Activated gamma-delta T cell treated with anti-CD3 and anti-CD28 coated beads, Interleukin-2, amount 50 U/mL, for 16 hours (primary cell): ENCODE data around the gene TRIM41.
"Not testable (repeated sequence)": the region's sequence is repeated elsewhere in the genome, so short reads cannot be mapped to it uniquely, and the experiment has no call there.

ENCODE experiments used
- DNase-seq: peaks from one replicate; pipeline ENCODE4 v3.0.0-alpha.2; 2020; ENCODE audit warnings: low read depth

The TRIM41 gene

DNA sequence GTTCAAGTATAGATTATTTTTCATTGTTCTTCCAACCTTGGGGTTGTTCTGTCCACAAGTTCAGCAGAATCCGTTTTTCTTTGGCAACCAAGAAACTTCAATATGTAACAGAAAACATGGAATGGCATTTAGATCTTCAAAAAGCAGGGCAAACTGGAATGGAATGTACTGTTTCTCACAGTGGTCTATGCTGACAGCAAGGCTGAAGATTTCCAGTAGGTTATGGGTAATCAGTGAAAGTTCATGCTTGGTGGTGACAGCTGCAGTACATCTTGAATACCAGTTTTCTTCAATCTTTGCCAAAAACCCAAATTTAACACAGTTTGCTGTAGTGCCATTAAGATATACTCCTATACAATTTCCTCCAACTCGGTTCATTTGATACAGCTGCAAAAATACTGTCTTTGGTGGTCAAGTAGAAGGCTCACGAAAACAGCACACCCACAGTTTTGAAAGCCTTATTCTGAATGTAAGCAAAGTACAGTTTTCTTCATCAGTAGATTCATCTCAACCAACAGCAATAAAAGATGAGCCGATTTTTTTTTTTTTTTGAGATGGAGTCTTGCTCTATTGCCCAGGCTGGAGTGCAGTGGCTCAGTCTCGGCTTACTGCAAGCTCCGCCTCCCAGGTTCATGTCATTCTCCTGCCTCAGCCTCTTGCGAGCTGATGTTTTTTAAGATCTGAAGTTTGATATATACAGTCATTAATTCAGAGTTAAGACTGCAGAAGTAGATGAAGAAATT lies 32.9 kb downstream of the TRIM41 start:
- DNase-seq: no peak

- no peak for DNase-seq
Observed at GRCh38 chr5:181258576-181258975, 35.5 kb downstream of the TRIM41 start.

DNA sequence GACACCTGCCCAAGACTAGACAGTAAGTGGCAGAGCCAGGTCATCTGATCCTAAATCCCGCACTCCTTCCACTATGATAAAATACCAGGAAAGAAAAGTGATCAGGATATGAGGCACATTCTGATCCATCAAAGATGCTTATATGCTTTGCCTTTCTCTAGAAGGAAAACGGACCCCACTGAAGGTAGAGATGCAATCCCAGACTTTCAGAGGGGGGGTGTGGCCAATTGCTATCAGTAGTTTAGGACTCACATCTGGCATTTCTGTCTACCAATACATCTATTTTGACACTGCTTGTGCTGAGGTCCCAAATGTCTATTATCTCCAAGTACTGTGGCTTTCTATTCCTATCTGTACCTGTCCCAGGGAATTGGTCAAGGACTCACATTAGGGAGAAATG lies 36.2 kb downstream of the TRIM41 start:
- DNase-seq: no peak

- no peak for DNase-seq
Observed at GRCh38 chr5:181259974-181260719, 37.1 kb downstream of the TRIM41 start.

- peak; percentile 85 for DNase-seq
Observed at GRCh38 chr5:181260720-181261319, 37.7 kb downstream of the TRIM41 start, which contains the start of gene TRIM52. TSS of gene TRIM52 (minus strand) at chr5:181261143. CDS start at chr5:181260813, 330 bp downstream.

- peak; percentile 47 for DNase-seq
Observed at GRCh38 chr5:181261320-181262049, 38.4 kb downstream of the TRIM41 start.

GRCh38 chr5:181263633-181264032 lies 40.6 kb downstream of the TRIM41 start:
- DNase-seq: no peak

DNA sequence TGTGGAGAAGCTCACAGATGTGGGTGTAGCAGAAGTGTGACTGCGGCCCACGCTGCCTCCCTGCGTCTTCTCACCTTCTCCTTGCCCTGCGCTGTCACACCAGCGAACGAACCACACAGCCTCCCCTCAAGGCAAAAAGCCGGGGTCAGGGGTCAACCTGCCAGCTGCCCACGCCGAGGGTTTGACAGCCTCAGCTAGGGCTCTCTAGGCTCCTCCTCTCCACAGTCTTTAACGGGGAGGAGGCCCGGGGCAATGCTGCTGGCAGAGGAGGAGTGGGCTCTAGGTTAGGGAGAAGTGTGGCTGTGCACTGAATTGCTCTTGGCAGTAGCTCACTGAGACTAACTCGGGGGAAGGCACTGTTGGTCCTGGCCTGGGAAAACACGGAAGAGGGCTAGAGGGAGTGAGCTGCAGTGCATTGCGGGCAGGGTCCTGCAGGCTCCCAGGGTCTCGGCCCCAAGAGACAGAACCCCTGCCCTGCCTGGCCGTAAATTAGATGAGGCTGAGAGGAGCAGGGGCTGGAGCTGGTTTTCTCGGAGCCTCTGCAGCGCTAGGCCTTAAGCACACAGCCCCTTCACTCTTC lies 42.1 kb downstream of the TRIM41 start:
- peak; percentile 46 for DNase-seq

- not testable (repeated sequence) for DNase-seq
Observed at GRCh38 chr5:181267291-181267904, 44.3 kb downstream of the TRIM41 start.

DNA sequence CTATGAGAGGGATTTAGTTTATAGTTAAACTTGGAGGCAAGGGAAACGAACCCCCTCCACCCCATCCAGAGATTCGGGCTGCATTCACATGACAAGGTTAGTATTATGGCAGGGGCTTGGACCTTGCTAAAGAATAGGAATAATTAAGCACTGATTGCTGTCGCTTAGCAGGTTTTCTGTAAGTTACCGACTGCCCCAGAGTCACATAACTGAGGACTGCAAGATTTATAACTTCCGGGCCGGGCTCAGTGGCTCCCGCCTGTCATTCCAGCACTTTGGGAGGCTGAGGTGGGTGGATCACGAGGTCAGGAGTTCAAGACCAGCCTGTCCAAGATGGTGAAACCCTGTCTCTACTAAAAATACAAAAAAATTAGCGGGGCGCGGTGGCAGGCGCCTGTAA lies 44.8 kb downstream of the TRIM41 start:
- DNase-seq: not testable (repeated sequence)

GRCh38 chr5:181271081-181271480 lies 48.0 kb downstream of the TRIM41 start:
- no peak for DNase-seq

GRCh38 chr5:181273433-181273744 lies 50.3 kb downstream of the TRIM41 start:
- DNase-seq: not testable (repeated sequence)

DNA sequence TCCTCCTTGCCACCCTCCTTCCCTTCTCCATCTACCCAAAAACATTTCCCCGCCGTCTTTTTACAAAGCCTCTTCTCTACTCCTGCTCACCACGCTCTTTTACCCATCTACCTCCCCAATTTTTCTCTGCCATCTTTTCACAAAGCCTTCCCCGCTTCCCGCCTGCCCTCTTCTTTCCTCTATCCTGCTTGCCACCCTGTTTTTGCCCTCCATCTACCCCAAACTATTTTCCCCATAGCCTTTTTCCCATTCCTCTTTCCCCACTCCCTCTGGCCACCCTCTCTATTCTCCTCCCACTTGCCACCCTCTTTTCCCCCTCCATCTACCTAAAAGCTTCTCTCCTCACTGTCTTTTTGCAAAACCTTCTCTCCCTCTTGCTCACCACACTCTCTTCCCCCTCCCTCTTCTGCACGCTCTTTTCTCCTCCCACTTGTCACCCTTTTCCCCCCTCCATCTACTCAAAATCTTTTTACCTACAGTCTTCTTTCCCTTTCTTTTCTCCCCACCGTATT lies 57.2 kb downstream of the TRIM41 start:
- DNase-seq: no peak

- DNase-seq: no peak
Observed at GRCh38 chr5:181281077-181281983, 58.2 kb downstream of the TRIM41 start.

DNA sequence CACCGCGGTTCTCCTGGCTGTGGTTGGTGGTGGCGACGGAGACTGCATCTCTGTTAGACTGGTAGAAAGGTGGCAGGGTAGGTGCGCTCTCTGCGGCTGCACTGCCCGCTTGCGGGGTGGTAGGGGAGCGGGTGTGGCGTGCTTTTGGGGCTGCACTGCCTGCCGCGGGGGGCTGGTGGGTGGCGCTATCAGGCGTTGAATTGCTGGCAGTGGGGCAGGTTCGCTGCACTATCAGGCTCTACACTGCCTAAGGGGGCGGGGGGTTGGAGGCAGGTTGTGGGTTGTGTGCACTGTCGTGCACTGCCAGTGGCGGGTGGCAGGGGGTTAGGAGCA lies 58.9 kb downstream of the TRIM41 start:
- DNase-seq: no peak

DNA sequence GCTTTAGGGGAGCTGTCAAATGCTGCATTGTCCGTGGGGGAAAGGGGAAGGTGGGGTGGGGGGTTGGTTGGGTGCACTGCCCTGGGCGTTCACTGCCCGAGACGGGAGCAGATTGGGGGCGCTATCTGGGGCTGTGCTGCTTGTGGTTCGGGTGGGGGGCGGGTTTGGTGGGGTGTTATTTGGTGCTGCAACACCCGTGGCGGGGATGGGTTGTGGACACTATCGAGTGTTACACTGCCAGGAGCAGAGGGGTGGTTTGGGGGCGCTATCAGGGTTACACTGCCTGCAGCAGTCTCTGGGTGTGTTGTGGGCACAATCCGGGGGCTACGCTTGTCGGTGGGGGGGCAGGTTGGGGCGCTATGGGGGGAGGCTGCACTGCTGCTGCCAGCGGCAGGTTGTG lies 59.3 kb downstream of the TRIM41 start:
- DNase-seq: not testable (repeated sequence)

DNA sequence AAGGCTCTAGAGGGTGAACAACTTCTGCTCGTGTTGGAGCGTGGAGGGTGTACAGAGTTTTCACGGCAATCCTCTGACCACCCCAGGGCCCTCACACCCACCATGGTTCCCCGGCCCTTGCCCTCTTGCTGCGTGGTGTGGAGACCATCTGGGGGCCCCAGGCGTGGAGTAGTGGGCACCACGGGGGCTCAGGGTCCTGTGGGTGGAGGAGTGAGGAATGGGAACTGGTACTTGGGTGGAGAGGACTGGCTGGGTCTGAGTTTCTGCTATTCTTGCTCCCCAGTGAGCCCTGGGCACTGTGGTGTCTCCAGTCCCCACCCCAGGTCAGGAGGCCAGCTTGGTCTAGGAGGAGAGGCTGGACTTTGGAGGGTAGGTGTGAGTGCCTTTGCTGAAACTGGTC lies 59.8 kb downstream of the TRIM41 start:
- no peak for DNase-seq

DNA sequence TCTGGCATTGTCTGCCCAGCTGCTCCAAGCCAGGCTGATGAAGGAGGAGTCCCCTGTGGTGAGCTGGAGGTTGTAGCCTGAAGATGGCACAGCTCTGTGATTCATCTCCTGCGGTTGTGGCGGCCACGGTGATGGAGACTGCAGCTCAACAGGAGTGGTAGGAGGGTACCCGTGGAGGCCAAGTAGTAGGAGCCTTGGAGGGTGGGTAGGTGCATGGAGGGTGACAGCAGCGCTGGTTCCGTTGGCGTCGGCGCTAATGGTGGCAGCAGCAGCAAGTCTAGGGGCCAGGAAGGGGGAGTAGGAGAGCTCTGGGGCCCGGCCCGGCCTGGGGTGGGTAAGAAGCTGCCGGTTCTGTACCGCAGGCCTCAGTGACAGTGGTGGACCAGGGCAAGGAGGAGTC lies 60.3 kb downstream of the TRIM41 start:
- no peak for DNase-seq

GRCh38 chr5:181283841-181284755 lies 61.0 kb downstream of the TRIM41 start:
- not testable (repeated sequence) for DNase-seq
